Osteocyte (in vitro differentiated cells): ENCODE results near the gene FAM24B. TPM values are rescaled to one million over a fixed set of nuclear protein-coding genes. Genes with fewer than 3 reads are reported as not detected.

Experiments used
- DNase-seq: peaks from one replicate; pipeline ENCODE4 v3.0.0; 2021; ENCODE audit warnings: mixed read lengths; ENCODE audit not compliant: unreplicated experiment; ENCODE audit errors: extremely low spot score
- H3K27ac Mint-ChIP-seq: one replicate; pipeline ENCODE4 v1.8.0; 2021; ENCODE audit warnings: mild to moderate bottlenecking, mixed read lengths; ENCODE audit not compliant: unreplicated experiment
- H3K27me3 Mint-ChIP-seq: one replicate; pipeline ENCODE4 v1.8.0; 2021; ENCODE audit warnings: mixed read lengths; ENCODE audit not compliant: unreplicated experiment
- H3K36me3 Mint-ChIP-seq: one replicate; pipeline ENCODE4 v1.8.0; 2021; ENCODE audit warnings: mixed read lengths; ENCODE audit not compliant: unreplicated experiment
- H3K4me1 Mint-ChIP-seq: one replicate; pipeline ENCODE4 v1.8.0; 2021; ENCODE audit warnings: mixed read lengths; ENCODE audit not compliant: unreplicated experiment
- H3K4me3 Mint-ChIP-seq: one replicate; pipeline ENCODE4 v1.8.0; 2021; ENCODE audit warnings: mild to moderate bottlenecking, moderate library complexity, mixed read lengths; ENCODE audit not compliant: unreplicated experiment
- H3K9me3 Mint-ChIP-seq: one replicate; pipeline ENCODE4 v1.8.0; 2021; ENCODE audit warnings: mixed read lengths; ENCODE audit not compliant: unreplicated experiment
- CTCF ChIP-seq: fragments of 200-600 bp; sonication (generic); IDR thresholded peaks from 2 replicates; pipeline ENCODE4 v1.5.0; 2021; ENCODE audit warnings: antibody characterized with exemption, mild to moderate bottlenecking, moderate library complexity
- total RNA-seq: library from RNA; stranded (reverse); gene quantifications from 2 replicates; pipeline ENCODE4 v1.2.1, GENCODE V29; 2021

The FAM24B gene
- total RNA-seq, 1 donor from 2014 or later = 0.70 TPM

DNA sequence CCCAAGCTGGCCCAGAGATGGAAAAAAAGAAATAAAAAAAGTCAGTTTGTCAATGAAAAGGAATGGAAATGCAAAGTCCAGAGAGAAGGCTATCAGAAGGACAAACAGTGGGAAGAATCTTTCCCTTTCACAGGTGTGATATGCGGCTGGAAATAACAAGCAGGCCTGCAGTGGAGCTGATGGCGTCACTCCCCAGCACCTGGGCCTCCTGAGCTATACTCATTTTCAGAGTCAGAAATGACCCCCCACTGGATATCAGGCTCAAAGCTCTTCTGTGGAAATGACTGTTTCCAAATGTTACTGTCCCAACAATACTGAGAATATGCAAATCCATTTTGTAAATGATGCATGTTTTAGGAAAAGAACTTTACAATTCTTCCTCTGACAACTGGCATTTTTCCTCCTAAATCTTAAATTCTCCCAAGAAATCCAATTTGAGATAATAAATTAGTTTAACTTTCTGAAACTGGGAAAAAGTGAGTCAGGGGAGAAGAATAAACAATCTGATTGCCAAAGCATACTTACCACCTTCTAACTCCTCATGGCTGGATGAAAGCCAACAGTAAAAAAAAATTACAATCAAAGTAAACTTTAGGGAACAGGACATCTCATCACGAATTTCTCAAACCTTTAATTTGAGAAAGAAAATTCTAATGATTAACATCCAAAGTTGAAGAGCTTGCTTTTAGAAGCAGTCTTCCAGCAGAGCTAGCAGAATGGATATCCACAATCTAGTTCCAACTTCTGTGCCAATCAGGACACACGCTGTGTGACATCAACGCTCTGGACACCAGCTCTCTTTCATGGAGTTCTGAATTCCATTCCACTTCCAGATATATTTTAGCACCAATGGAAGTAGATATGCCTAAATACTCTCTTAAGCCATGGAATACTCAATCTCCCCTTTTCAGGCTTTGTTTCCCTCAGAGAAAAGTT lies 28.4 kb downstream of the FAM24B start:
- no peak for DNase-seq
- TF ChIP-seq CTCF = no peak
- peaks cover 6% of the 10 kb centered on the region for H3K9me3 Mint-ChIP-seq
- no peak overlapping the region for H3K4me3 Mint-ChIP-seq
- peak overlapping the region; percentile 81 for H3K27ac Mint-ChIP-seq
- no peaks in the 10 kb centered on the region for H3K27me3 Mint-ChIP-seq
- peaks cover 63% of the 10 kb centered on the region for H3K4me1 Mint-ChIP-seq
- no peaks in the 10 kb centered on the region for H3K36me3 Mint-ChIP-seq

- H3K27me3 Mint-ChIP-seq = no peaks in the 10 kb centered on the region
- H3K4me3 Mint-ChIP-seq = no peak overlapping the region
- H3K4me1 Mint-ChIP-seq = peaks cover 60% of the 10 kb centered on the region
- H3K9me3 Mint-ChIP-seq = peaks cover 6% of the 10 kb centered on the region
- TF ChIP-seq CTCF = no peak
- H3K36me3 Mint-ChIP-seq = no peaks in the 10 kb centered on the region
- H3K27ac Mint-ChIP-seq = peak overlapping the region; percentile 81
- DNase-seq = no peak
Measured at GRCh38 chr10:122849900-122850605, 29.3 kb downstream of the FAM24B start.

DNA sequence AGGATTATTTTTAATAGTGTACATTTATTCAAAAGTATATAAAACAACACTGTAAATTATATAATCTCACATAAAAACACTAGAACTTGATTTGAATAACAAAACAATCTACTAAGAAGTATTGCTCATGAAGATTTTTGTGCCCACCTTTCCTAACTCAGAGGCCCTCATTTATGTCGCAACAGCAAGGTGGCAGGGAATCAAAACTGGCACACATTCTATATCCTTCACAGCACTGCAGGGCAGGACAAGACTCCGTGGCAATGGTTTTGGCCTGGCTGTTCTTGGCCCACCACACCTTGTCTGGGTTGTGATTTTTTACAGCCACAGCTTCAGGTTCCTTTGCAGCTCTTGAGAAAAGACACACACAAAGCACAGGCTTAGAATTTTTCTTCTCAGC lies 30.3 kb downstream of the FAM24B start:
- no peaks in the 10 kb centered on the region for H3K27me3 Mint-ChIP-seq
- H3K9me3 Mint-ChIP-seq = peaks cover 6% of the 10 kb centered on the region
- H3K27ac Mint-ChIP-seq = no peak overlapping the region
- no peaks in the 10 kb centered on the region for H3K36me3 Mint-ChIP-seq
- no peak for TF ChIP-seq CTCF
- no peak overlapping the region for H3K4me3 Mint-ChIP-seq
- peaks cover 51% of the 10 kb centered on the region for H3K4me1 Mint-ChIP-seq
- DNase-seq = no peak

DNA sequence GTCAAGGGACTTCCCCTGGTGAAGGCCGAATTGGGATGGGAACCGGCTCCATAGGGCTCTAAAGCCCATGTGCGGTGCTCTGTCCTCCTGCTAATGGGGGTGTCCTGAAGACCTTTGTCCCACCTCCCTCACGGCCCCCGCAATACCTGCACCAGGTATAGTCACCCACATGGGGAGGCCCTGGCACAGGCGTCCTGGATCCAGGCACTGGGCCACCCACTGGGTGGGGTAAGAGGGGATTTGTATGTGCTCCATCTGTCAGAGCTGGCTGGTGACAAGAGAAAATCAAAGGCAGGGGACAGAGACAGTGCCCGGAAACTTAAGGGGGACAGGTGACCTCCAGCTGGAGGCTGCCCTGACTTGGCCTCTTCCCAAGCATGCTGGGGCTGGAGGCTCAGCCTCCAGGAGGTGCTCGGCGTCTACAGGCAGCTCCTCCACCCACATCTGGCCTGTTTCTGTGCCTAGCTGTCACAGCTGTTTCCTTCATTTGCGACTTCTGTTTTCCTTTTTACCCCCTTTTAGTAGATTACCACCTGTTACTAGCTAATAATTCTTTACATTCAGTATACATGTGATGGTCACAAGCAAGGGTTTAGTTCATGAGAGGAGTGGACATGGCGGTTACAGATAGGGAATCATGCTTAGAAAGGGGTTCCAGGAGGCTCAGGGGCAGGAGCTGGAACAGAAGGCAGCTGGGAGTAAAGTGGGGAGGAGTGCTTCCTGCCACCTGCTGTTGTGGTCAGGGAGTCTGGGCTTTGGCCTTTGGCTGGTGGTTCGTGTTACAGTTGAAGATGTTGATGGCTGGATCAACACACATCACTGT lies 31.4 kb downstream of the FAM24B start:
- Mint-ChIP-seq H3K27me3 (no peaks in the 10 kb centered on the region), H3K4me3 (no peak overlapping the region), H3K36me3 (no peaks in the 10 kb centered on the region), H3K9me3 (peaks cover under 1% of the 10 kb centered on the region), H3K4me1 (peaks cover 40% of the 10 kb centered on the region), H3K27ac (no peak overlapping the region)
- no peak for TF ChIP-seq CTCF
- no peak for DNase-seq
